Astrocyte (in vitro differentiated cells and primary cell): ENCODE results near the gene METRNL. TPM values are rescaled to one million over a fixed set of nuclear protein-coding genes. Genes with fewer than 3 reads are reported as not detected.

Experiments
- DNase-seq: peaks from one replicate; pipeline ENCODE4 v3.0.0-alpha.2; 2010; ENCODE audit warnings: low read depth
- FAIRE-seq: peaks from 2 replicates; lab custom pipeline; 2011; peaks lifted over from hg19 to GRCh38; lab: Jason Lieb, UNC
- H2AFZ ChIP-seq: 2 replicates; pipeline ENCODE4 v1.6.0; 2012; ENCODE audit warnings: low read depth, low read length, inconsistent platforms
- H3K27ac ChIP-seq: 2 replicates; pipeline ENCODE4 v1.5.1; 2011; ENCODE audit warnings: low read depth, low read length, inconsistent platforms
- H3K27me3 ChIP-seq: 2 replicates; pipeline ENCODE4 v1.6.0; 2011; ENCODE audit warnings: low read length, inconsistent platforms; ENCODE audit not compliant: insufficient read depth
- H3K36me3 ChIP-seq: 2 replicates; pipeline ENCODE4 v1.5.1; 2011; ENCODE audit warnings: low read length, inconsistent platforms; ENCODE audit not compliant: insufficient read depth
- H3K4me1 ChIP-seq: 2 replicates; pipeline ENCODE4 v1.5.1; 2011; ENCODE audit warnings: low read length, inconsistent platforms; ENCODE audit not compliant: insufficient read depth
- H3K4me2 ChIP-seq: 2 replicates; pipeline ENCODE4 v1.6.0; 2012; ENCODE audit warnings: low read length, inconsistent platforms
- H3K4me3 ChIP-seq: 2 replicates; pipeline ENCODE4 v1.5.1; 2011; ENCODE audit warnings: low read depth, mild to moderate bottlenecking, low read length, inconsistent platforms; ENCODE audit not compliant: insufficient read depth
- H3K79me2 ChIP-seq: 2 replicates; pipeline ENCODE4 v1.6.0; 2012; ENCODE audit warnings: mild to moderate bottlenecking, low read length, inconsistent platforms; ENCODE audit not compliant: insufficient read depth
- H3K9ac ChIP-seq: 2 replicates; pipeline ENCODE4 v1.6.0; 2012; ENCODE audit warnings: mild to moderate bottlenecking, low read length, inconsistent platforms
- H3K9me3 ChIP-seq: 2 replicates; pipeline ENCODE4 v1.5.1; 2012; ENCODE audit warnings: low read depth, mild to moderate bottlenecking, low read length, inconsistent platforms; ENCODE audit not compliant: insufficient read depth
- H4K20me1 ChIP-seq: 2 replicates; pipeline ENCODE4 v1.6.0; 2012; ENCODE audit warnings: low read length, inconsistent platforms; ENCODE audit not compliant: insufficient read depth
- H3K27ac Mint-ChIP-seq: one replicate; pipeline ENCODE4 v1.8.0; 2021; ENCODE audit warnings: mild to moderate bottlenecking, mixed read lengths; ENCODE audit not compliant: unreplicated experiment
- H3K27me3 Mint-ChIP-seq: one replicate; pipeline ENCODE4 v1.8.0; 2021; ENCODE audit warnings: low read depth, mixed read lengths; ENCODE audit not compliant: unreplicated experiment
- H3K36me3 Mint-ChIP-seq: one replicate; pipeline ENCODE4 v1.8.0; 2021; ENCODE audit warnings: low read depth, mixed read lengths; ENCODE audit not compliant: unreplicated experiment
- H3K4me1 Mint-ChIP-seq: one replicate; pipeline ENCODE4 v1.8.0; 2021; ENCODE audit warnings: low read depth, mixed read lengths; ENCODE audit not compliant: unreplicated experiment
- H3K4me3 Mint-ChIP-seq: one replicate; pipeline ENCODE4 v1.8.0; 2021; ENCODE audit warnings: mild to moderate bottlenecking, moderate library complexity, mixed read lengths; ENCODE audit not compliant: unreplicated experiment
- H3K9me3 Mint-ChIP-seq: one replicate; pipeline ENCODE4 v1.8.0; 2021; ENCODE audit warnings: mild to moderate bottlenecking, mixed read lengths; ENCODE audit not compliant: unreplicated experiment
- EZH2 ChIP-seq: IDR thresholded peaks from 2 replicates; pipeline ENCODE4 v1.6.1; 2012; ENCODE audit warnings: mild to moderate bottlenecking, low read length, inconsistent platforms; ENCODE audit not compliant: insufficient read depth
- total RNA-seq: library from RNA; stranded (reverse); gene quantifications from 2 replicates; pipeline ENCODE4 v1.2.1, GENCODE V29; 2021
- TF ChIP-seq, protein P1 (sequence below): IDR thresholded peaks from 2 replicates; pipeline ENCODE4 v1.5.1; 2011; ENCODE audit warnings: low read depth, mild to moderate bottlenecking, inconsistent platforms, low read length, moderate library complexity; ENCODE audit not compliant: insufficient read depth

METRNL gene
- total RNA-seq, 1 donor from 2014 or later, result 36.7 TPM

DNA sequence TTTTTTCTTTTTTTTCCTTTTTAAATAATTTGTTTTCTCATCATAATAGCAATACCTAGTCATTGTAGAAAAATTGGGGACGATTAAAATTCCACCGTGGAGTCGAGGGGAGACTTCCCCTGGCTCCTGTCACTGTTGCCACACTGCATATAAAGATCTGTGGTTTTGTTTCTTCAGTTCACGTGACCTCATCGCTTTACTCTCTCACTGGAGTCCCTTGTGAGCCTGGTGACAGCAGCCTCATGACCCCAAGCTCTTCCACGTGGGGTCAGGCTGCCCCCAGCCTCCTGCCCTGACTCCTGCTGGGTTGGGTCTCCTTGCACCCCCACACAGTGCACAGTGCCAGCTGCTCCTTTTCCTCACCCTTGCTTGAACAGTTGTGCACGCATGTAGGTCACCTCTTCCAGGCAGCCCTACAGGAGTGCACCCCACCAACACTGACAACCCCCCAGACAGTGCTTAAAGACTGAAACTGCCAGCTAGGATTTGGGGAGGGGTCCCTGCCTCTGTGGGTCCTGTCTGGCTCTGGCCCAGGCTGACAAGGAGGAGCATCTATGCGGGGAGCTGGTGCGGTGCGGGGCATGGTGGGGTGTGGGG is 7.3 kb upstream of the METRNL start:
- no peak for TF ChIP-seq EZH2
- TF ChIP-seq, protein P1, sequence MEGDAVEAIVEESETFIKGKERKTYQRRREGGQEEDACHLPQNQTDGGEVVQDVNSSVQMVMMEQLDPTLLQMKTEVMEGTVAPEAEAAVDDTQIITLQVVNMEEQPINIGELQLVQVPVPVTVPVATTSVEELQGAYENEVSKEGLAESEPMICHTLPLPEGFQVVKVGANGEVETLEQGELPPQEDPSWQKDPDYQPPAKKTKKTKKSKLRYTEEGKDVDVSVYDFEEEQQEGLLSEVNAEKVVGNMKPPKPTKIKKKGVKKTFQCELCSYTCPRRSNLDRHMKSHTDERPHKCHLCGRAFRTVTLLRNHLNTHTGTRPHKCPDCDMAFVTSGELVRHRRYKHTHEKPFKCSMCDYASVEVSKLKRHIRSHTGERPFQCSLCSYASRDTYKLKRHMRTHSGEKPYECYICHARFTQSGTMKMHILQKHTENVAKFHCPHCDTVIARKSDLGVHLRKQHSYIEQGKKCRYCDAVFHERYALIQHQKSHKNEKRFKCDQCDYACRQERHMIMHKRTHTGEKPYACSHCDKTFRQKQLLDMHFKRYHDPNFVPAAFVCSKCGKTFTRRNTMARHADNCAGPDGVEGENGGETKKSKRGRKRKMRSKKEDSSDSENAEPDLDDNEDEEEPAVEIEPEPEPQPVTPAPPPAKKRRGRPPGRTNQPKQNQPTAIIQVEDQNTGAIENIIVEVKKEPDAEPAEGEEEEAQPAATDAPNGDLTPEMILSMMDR, result no peak
- no peak for FAIRE-seq
- H3K4me3 ChIP-seq, result no peak overlapping the region
- H3K36me3 ChIP-seq, result no peaks in the 10 kb centered on the region
- no peak overlapping the region for H3K27ac ChIP-seq
- no peaks in the 10 kb centered on the region for H3K79me2 ChIP-seq
- H3K27me3 Mint-ChIP-seq, result peaks cover 27% of the 10 kb centered on the region
- no peak overlapping the region for H3K9ac ChIP-seq
- H3K27me3 ChIP-seq, result no peaks in the 10 kb centered on the region
- no peak for DNase-seq
- no peaks in the 10 kb centered on the region for H3K4me1 ChIP-seq
- H3K36me3 Mint-ChIP-seq, result no peaks in the 10 kb centered on the region
- H3K9me3 Mint-ChIP-seq, result no peaks in the 10 kb centered on the region
- H3K27ac Mint-ChIP-seq, result peak overlapping the region; percentile 11
- H3K4me2 ChIP-seq, result no peak overlapping the region
- no peaks in the 10 kb centered on the region for H4K20me1 ChIP-seq
- no peak overlapping the region for H2AFZ ChIP-seq
- no peak overlapping the region for H3K4me3 Mint-ChIP-seq
- H3K4me1 Mint-ChIP-seq, result no peaks in the 10 kb centered on the region
- no peaks in the 10 kb centered on the region for H3K9me3 ChIP-seq

DNA sequence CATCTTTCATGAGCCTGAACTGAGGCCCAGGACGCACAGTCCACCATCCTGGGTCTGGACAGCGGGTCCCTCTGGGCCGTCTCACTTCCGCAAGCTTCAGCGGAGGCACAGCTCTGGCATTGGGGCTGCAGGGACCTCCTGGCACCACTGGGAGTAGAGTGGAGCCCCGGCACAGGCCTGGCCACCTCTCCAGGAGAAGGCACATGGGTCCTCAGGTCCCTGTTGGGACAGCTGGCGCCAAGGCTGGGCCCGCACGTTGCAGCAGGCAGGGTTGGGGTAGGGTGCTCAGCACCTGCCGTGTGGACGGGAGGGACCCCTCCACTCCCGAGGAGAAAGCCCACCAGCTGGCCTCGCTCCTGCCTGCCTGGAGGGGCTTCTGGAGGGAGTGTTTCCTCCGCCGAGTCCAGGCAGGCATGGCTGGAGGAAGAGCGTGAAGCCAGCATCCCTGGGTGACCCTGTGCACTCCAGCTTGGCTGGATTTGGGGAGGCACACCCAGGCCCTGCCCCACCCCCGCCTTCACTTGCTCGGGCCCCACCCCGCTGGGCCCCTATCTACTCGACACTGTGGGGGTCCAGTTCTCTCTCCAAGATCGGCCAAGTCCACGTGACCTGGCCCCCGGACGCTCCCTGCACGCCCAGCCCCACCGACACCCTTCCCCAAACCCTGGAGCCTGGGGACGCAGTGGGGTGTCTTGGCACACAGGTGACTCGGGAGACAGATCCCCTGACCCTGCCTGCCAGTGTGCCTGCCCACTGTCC is 6.6 kb upstream of the METRNL start:
- Histone ChIP-seq H3K79me2 (no peaks in the 10 kb centered on the region), H3K27me3 (no peaks in the 10 kb centered on the region), H4K20me1 (no peaks in the 10 kb centered on the region), H3K27ac (no peak overlapping the region), H3K9me3 (no peaks in the 10 kb centered on the region), H3K4me2 (no peak overlapping the region), H3K9ac (no peak overlapping the region), H2AFZ (no peak overlapping the region), H3K4me3 (no peak overlapping the region), H3K4me1 (no peaks in the 10 kb centered on the region), H3K36me3 (no peaks in the 10 kb centered on the region)
- Mint-ChIP-seq H3K27me3 (peaks cover 34% of the 10 kb centered on the region), H3K4me3 (no peak overlapping the region), H3K36me3 (no peaks in the 10 kb centered on the region), H3K9me3 (no peaks in the 10 kb centered on the region), H3K27ac (no peak overlapping the region), H3K4me1 (no peaks in the 10 kb centered on the region)
- DNase-seq (no peak), FAIRE-seq (no peak)
- TF ChIP-seq EZH2, result no peak
- TF ChIP-seq, protein P1, result no peak
